ENCODE results near the gene MMD.
"Not testable (repeated sequence)": the region's sequence is repeated elsewhere in the genome, so short reads cannot be mapped to it uniquely, and the experiment has no call there.

The MMD gene

GRCh38 chr17:55421179-55421934 lies at the start of gene MMD:
Gene MMD, minus strand, starts transcription at chr17:55421835. Its CDS starts 140 bp downstream, at chr17:55421695.
- no peak for DNase-seq

GRCh38 chr17:55466671-55467070 lies 45.0 kb upstream of the MMD start:
- no peak for DNase-seq

GRCh38 chr17:55465771-55466170 lies 44.1 kb upstream of the MMD start:
- not testable (repeated sequence) for DNase-seq

- no peak for DNase-seq
These were observed 42.0 kb upstream of the MMD start for GRCh38 chr17:55463600-55463999.

GRCh38 chr17:55462711-55463110 lies 41.1 kb upstream of the MMD start:
- no peak for DNase-seq

- no peak for DNase-seq
These were observed 40.6 kb upstream of the MMD start for GRCh38 chr17:55462234-55462633.

GRCh38 chr17:55458978-55459377 lies 37.3 kb upstream of the MMD start:
- DNase-seq = no peak

GRCh38 chr17:55458287-55458900 lies 36.8 kb upstream of the MMD start:
- no peak for DNase-seq

- DNase-seq = no peak
These were observed 34.9 kb upstream of the MMD start for GRCh38 chr17:55456307-55457240.

- DNase-seq = no peak
These were observed 33.4 kb upstream of the MMD start for GRCh38 chr17:55454906-55455474.

GRCh38 chr17:55453839-55454557 lies 32.4 kb upstream of the MMD start:
- DNase-seq = no peak

- DNase-seq = no peak
These were observed 30.6 kb upstream of the MMD start for GRCh38 chr17:55452139-55452790.

- DNase-seq = no peak
These were observed 30.1 kb upstream of the MMD start for GRCh38 chr17:55451758-55452138.

- DNase-seq = no peak
These were observed 29.6 kb upstream of the MMD start for GRCh38 chr17:55451203-55451641.

GRCh38 chr17:55450232-55450825 lies 28.7 kb upstream of the MMD start:
- no peak for DNase-seq

- no peak for DNase-seq
These were observed 27.0 kb upstream of the MMD start for GRCh38 chr17:55448681-55449080.

GRCh38 chr17:55446581-55447205 lies 25.1 kb upstream of the MMD start:
- no peak for DNase-seq

GRCh38 chr17:55446004-55446403 lies 24.4 kb upstream of the MMD start:
- DNase-seq = not testable (repeated sequence)

- no peak for DNase-seq
These were observed 23.1 kb upstream of the MMD start for GRCh38 chr17:55444471-55445441.

GRCh38 chr17:55443904-55444303 lies 22.3 kb upstream of the MMD start:
- no peak for DNase-seq

Measured in GDM1 (cell line).